H1 (cell line): ENCODE data around the gene METTL25B.

Experiments used
- CBX5 ChIP-seq: fragments of 300-800, 300-1000 bp; sonication (generic); IDR thresholded peaks from 2 replicates; pipeline ENCODE4 v1.7.1; 2016; ENCODE audit warnings: antibody characterized with exemption, low read length, low read depth
- EP300 ChIP-seq, 2 experiments: IDR thresholded peaks; 1 replicate in 1 of 2; 2 replicates in 1 of 2; pipeline ENCODE4 v1.6.1; 2011 to 2012; ENCODE audit warnings: low read depth in 2 of 2, low read length in 2 of 2, mild to moderate bottlenecking in 2 of 2, borderline replicate concordance in 1 of 2, inconsistent platforms in 1 of 2, moderate library complexity in 1 of 2
- EZH2 ChIP-seq: fragments of 200-600 bp; sonication (generic); IDR thresholded peaks from 2 replicates; pipeline ENCODE4 v1.7.1; 2012; ENCODE audit warnings: low read depth, mild to moderate bottlenecking, moderate library complexity, low read length, inconsistent platforms; ENCODE audit not compliant: severe bottlenecking
- NRF1 ChIP-seq: IDR thresholded peaks from 2 replicates; pipeline ENCODE4 v1.6.1; 2011; ENCODE audit warnings: mild to moderate bottlenecking, low read depth, low read length, improper control_type of control experiment
- POLR2AphosphoS5 ChIP-seq: IDR thresholded peaks from 2 replicates; pipeline ENCODE4 v1.6.1; 2011; ENCODE audit warnings: low read depth, low read length
- RBBP5 ChIP-seq: IDR thresholded peaks from 2 replicates; pipeline ENCODE4 v1.7.1; 2012; ENCODE audit warnings: low read depth, mild to moderate bottlenecking, inconsistent platforms, low read length, moderate library complexity, borderline replicate concordance
- RFX5 ChIP-seq: IDR thresholded peaks from 2 replicates; pipeline ENCODE4 v1.6.1; 2011; ENCODE audit warnings: low read depth, low read length, improper control_type of control experiment, borderline replicate concordance
- TAF7 ChIP-seq: optimal IDR thresholded peaks from 2 replicates; pipeline ENCODE3; 2011; ENCODE audit warnings: low read depth, mild to moderate bottlenecking, inconsistent platforms, low read length, moderate library complexity, borderline replicate concordance
- ZNF274 ChIP-seq: IDR thresholded peaks from 2 replicates; pipeline ENCODE4 v1.7.0; 2012; ENCODE audit warnings: low read length, borderline replicate concordance; ENCODE audit errors: extremely low read depth
- TF ChIP-seq, protein P1 (sequence below), 3 experiments: IDR thresholded peaks; 1 replicate in 2 of 3; 2 replicates in 1 of 3; pipeline versions ENCODE4 v1.5.1 to v1.6.1; 2011; ENCODE audit warnings: low read length in 3 of 3, mild to moderate bottlenecking in 3 of 3, inconsistent platforms in 2 of 3, low read depth in 1 of 3, moderate library complexity in 1 of 3; ENCODE audit not compliant: insufficient read depth in 1 of 3; ENCODE audit errors: control extremely low read depth in 1 of 3
- TF ChIP-seq, protein P2 (sequence below): IDR thresholded peaks from 2 replicates; pipeline ENCODE4 v1.6.1; 2012; ENCODE audit warnings: inconsistent platforms

DNA sequence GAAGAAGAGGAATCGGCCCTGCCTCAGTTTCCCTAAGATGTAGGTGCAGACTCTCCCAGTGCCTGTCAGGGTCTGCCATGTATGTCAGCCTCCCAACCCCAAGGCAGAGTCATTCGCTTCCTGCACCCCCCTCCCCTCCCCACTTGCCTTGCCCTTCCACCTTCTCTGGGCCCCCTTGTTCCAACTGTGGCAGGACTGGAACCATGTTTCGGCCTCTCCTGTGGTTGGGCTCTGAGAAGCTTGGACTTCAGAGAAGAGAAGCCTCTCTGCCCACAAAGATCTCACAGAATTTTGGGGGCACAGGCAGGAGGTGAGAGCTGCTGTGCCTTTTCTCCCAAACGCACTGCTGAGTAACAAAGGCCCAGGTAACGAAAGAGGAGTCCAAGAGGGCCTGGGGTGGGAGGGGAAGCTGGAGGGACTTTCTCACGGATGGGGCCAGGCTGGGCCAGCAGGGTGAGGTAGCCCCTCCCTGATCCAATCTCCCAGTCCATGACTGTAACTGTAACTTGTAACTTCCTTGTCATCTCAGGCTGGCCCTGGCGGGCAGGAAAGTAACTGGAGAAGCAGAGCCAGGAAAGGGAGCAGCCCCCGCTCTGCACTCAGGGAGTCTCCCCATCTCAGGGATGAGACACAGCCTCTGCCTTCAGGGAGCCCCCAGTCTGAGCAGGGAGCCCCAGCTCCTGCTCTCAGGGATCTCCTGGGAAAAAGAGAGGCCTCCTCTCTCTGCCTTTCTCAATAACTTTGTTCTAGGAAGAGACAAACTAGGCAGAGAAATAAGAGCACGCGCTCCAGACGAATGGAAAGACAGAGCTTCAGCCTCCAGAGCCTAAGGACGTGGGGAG is 34.2 kb upstream of the METTL25B start:
- TF ChIP-seq RFX5 (no peak), EZH2 (no peak), EP300 (IDR thresholded peaks at IDR 0.05; ENCODE audit: borderline replicate concordance in 1 of 2, low read depth in 2 of 2, low read length in 2 of 2) (no peak), RBBP5 (no peak), CBX5 (no peak), TAF7 (no peak), POLR2AphosphoS5 (no peak), NRF1 (no peak), ZNF274 (no peak)
- TF ChIP-seq, protein P1, sequence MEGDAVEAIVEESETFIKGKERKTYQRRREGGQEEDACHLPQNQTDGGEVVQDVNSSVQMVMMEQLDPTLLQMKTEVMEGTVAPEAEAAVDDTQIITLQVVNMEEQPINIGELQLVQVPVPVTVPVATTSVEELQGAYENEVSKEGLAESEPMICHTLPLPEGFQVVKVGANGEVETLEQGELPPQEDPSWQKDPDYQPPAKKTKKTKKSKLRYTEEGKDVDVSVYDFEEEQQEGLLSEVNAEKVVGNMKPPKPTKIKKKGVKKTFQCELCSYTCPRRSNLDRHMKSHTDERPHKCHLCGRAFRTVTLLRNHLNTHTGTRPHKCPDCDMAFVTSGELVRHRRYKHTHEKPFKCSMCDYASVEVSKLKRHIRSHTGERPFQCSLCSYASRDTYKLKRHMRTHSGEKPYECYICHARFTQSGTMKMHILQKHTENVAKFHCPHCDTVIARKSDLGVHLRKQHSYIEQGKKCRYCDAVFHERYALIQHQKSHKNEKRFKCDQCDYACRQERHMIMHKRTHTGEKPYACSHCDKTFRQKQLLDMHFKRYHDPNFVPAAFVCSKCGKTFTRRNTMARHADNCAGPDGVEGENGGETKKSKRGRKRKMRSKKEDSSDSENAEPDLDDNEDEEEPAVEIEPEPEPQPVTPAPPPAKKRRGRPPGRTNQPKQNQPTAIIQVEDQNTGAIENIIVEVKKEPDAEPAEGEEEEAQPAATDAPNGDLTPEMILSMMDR (IDR thresholded peaks at IDR 0.05; ENCODE audit: control extremely low read depth in 1 of 3, insufficient read depth in 1 of 3, low read depth in 1 of 3, low read length in 3 of 3) = no peak
- TF ChIP-seq, protein P2, sequence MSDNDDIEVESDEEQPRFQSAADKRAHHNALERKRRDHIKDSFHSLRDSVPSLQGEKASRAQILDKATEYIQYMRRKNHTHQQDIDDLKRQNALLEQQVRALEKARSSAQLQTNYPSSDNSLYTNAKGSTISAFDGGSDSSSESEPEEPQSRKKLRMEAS = no peak
